Upper lobe of right lung (tissue), 1 donor: ENCODE measurements around the gene COL18A1. TPM values are rescaled to one million over a fixed set of nuclear protein-coding genes. Genes with fewer than 3 reads are reported as not detected.

Experiments used
- ATAC-seq: fragments of 200-7000 bp; cut with Tn5 transposase; one replicate; pipeline ENCODE4 v1.9.1; 2020; ENCODE audit warnings: mild to moderate bottlenecking, moderate library complexity
- DNase-seq: peaks from one replicate; pipeline ENCODE4 v3.0.0-alpha.2; 2020
- H3K27ac ChIP-seq: fragments of 200-600 bp; one replicate; pipeline ENCODE4 v1.8.0; 2022
- H3K27me3 ChIP-seq: fragments of 200-600 bp; one replicate; pipeline ENCODE4 v1.8.0; 2022; ENCODE audit warnings: mild to moderate bottlenecking
- H3K36me3 ChIP-seq: fragments of 200-600 bp; one replicate; pipeline ENCODE4 v1.8.0; 2022
- H3K4me1 ChIP-seq: fragments of 200-600 bp; one replicate; pipeline ENCODE4 v1.8.0; 2022
- H3K4me3 ChIP-seq: fragments of 200-600 bp; one replicate; pipeline ENCODE4 v1.8.0; 2022; ENCODE audit warnings: mild to moderate bottlenecking
- H3K9me3 ChIP-seq: fragments of 200-600 bp; one replicate; pipeline ENCODE4 v1.8.0; 2022
- CTCF ChIP-seq: fragments of 200-600 bp; IDR thresholded peaks from one replicate; pipeline ENCODE4 v1.8.0; 2022; ENCODE audit warnings: antibody characterized with exemption
- intact Hi-C: fragments of 100-400 bp; cut with DNase I; formaldehyde crosslinking; loops from one replicate; pipeline ENCODE4 v1.11.0; 2022
- total RNA-seq: library from RNA; stranded (reverse); fragmentation: NEBNext Ultra II Directional; extraction: Animal tissue kit (Norgen Biotek cat#: 25700); gene quantifications from one replicate; pipeline ENCODE4 v1.2.1, GENCODE V29; 2021
- donor health status: DM: no; HTN: yes; CAD: no; lungs with severe emphysema.

COL18A1 gene
- total RNA-seq, 1 donor from 2014 or later = 60.4 TPM

- Histone ChIP-seq H3K27ac (no peak overlapping the region), H3K27me3 (no peaks in the 10 kb centered on the region), H3K4me1 (no peaks in the 10 kb centered on the region), H3K9me3 (no peaks in the 10 kb centered on the region), H3K4me3 (no peak overlapping the region), H3K36me3 (no peaks in the 10 kb centered on the region)
- ATAC-seq (no peak), DNase-seq (no peak)
- no peak for TF ChIP-seq CTCF
- intact Hi-C loops = no loop called here
These were observed 27.8 kb downstream of the COL18A1 start for GRCh38 chr21:45432575-45433255.

GRCh38 chr21:45433301-45433700, 28.3 kb downstream of the COL18A1 start:
- Histone ChIP-seq H3K36me3 (no peaks in the 10 kb centered on the region), H3K4me3 (no peak overlapping the region), H3K9me3 (no peaks in the 10 kb centered on the region), H3K4me1 (peaks cover under 1% of the 10 kb centered on the region), H3K27ac (no peak overlapping the region), H3K27me3 (no peaks in the 10 kb centered on the region)
- no peak for ATAC-seq
- intact Hi-C loops = no loop called here
- no peak for DNase-seq
- TF ChIP-seq CTCF = no peak

- intact Hi-C loops = no loop called here
- H3K4me3 ChIP-seq = no peak overlapping the region
- H3K27me3 ChIP-seq = no peaks in the 10 kb centered on the region
- DNase-seq (no peak), ATAC-seq (no peak)
- peaks cover 8% of the 10 kb centered on the region for H3K4me1 ChIP-seq
- H3K9me3 ChIP-seq = no peaks in the 10 kb centered on the region
- H3K27ac ChIP-seq = no peak overlapping the region
- no peak for TF ChIP-seq CTCF
- no peaks in the 10 kb centered on the region for H3K36me3 ChIP-seq
These were observed 29.1 kb downstream of the COL18A1 start for GRCh38 chr21:45433911-45434644.

- intact Hi-C loops = no loop called here
- no peak for DNase-seq
- H3K4me1 ChIP-seq = peaks cover 10% of the 10 kb centered on the region
These were observed 29.8 kb downstream of the COL18A1 start for GRCh38 chr21:45434645-45435217.

GRCh38 chr21:45435405-45435981, 30.5 kb downstream of the COL18A1 start:
- Histone ChIP-seq H3K4me3 (no peak overlapping the region), H3K27me3 (no peaks in the 10 kb centered on the region), H3K36me3 (no peaks in the 10 kb centered on the region), H3K27ac (no peak overlapping the region), H3K9me3 (no peaks in the 10 kb centered on the region), H3K4me1 (peaks cover 10% of the 10 kb centered on the region)
- DNase-seq (no peak), ATAC-seq (no peak)
- no peak for TF ChIP-seq CTCF
- intact Hi-C loops = no loop called here

More at GRCh38 chr21:45434645-45435217, 29.8 kb downstream of the COL18A1 start:
- Histone ChIP-seq H3K9me3 (no peaks in the 10 kb centered on the region), H3K27me3 (no peaks in the 10 kb centered on the region), H3K27ac (no peak overlapping the region), H3K4me3 (no peak overlapping the region), H3K36me3 (no peaks in the 10 kb centered on the region)
- TF ChIP-seq CTCF = no peak
- no peak for ATAC-seq
